EL (cell line): Measurements from ENCODE around the gene SMARCE1.

Experiments
- DNase-seq: peaks from one replicate; pipeline ENCODE4 v3.0.0-alpha.2; 2016

Gene SMARCE1

GRCh38 chr17:40577611-40578065, 70.0 kb downstream of the SMARCE1 start:
- DNase-seq, result no peak

GRCh38 chr17:40576113-40576740, 71.4 kb downstream of the SMARCE1 start:
- DNase-seq, result no peak
